Endothelial cell of umbilical vein (primary cell): ENCODE data around the gene ABCC11.

Experiments used
- CTCF ChIP-seq, 2 donors: IDR thresholded peaks; 1 replicate in 1 of 2; 2 replicates in 1 of 2; pipeline ENCODE4 v1.5.1; 2011; ENCODE audit warnings: low read length in 2 of 2, mild to moderate bottlenecking in 2 of 2, moderate library complexity in 2 of 2, control low read depth in 1 of 2, inconsistent platforms in 1 of 2, low read depth in 1 of 2; ENCODE audit not compliant: insufficient read depth in 1 of 2; ENCODE audit errors: extremely low read depth in 1 of 2
- EZH2 ChIP-seq: IDR thresholded peaks from 2 replicates; pipeline ENCODE4 v1.6.1; 2012; ENCODE audit warnings: borderline replicate concordance, low read depth, mild to moderate bottlenecking, moderate library complexity, low read length, inconsistent platforms; ENCODE audit not compliant: severe bottlenecking
- FOS ChIP-seq: IDR thresholded peaks from 2 replicates; pipeline ENCODE4 v1.6.1; 2011; ENCODE audit warnings: mild to moderate bottlenecking, low read length, moderate library complexity, borderline replicate concordance; ENCODE audit not compliant: insufficient read depth
- JUN ChIP-seq: IDR thresholded peaks from 2 replicates; pipeline ENCODE4 v1.6.1; 2011; ENCODE audit warnings: borderline replicate concordance, low read depth; ENCODE audit not compliant: insufficient read length, insufficient read depth
- MYC ChIP-seq: IDR thresholded peaks from one replicate; pipeline ENCODE4 v1.6.1; 2011; ENCODE audit warnings: mild to moderate bottlenecking, low read depth, low read length
- POLR2A ChIP-seq: IDR thresholded peaks from 2 replicates; pipeline ENCODE4 v1.6.1; 2012; ENCODE audit warnings: low read depth, mild to moderate bottlenecking, control low read depth, low read length
- POLR2AphosphoS5 ChIP-seq: IDR thresholded peaks from 2 replicates; pipeline ENCODE4 v1.6.1; 2012; ENCODE audit warnings: low read depth, mild to moderate bottlenecking, control low read depth, low read length, moderate library complexity; ENCODE audit not compliant: insufficient read depth

- no peak for TF ChIP-seq CTCF (IDR thresholded peaks at IDR 0.05; ENCODE audit: extremely low read depth in 1 of 2, insufficient read depth in 1 of 2, low read depth in 1 of 2, low read length in 2 of 2)
- TF ChIP-seq FOS = no peak
- TF ChIP-seq POLR2A = no peak
- no peak for TF ChIP-seq MYC
- no peak for TF ChIP-seq JUN
- TF ChIP-seq EZH2 = no peak
- TF ChIP-seq POLR2AphosphoS5 = no peak
Observed at GRCh38 chr16:48118841-48119240, 128.5 kb downstream of the ABCC11 start.
